Stimulated activated CD8-positive, alpha-beta memory T cell treated with anti-CD3 and anti-CD28 coated beads, Interleukin-7, amount 100 ng/mL, for 48 hours (primary cell): ENCODE data around the gene SIK3.
A peak's percentile ranks its signal among the peaks of the same experiment; 100 is the strongest.
"Not testable (repeated sequence)": the region's sequence is repeated elsewhere in the genome, so short reads cannot be mapped to it uniquely, and the experiment has no call there.

Source experiments
- DNase-seq, 2 donors: peaks; one replicate each; pipeline ENCODE4 v3.0.0-alpha.2; 2020; ENCODE audit warnings: low read depth in 1 of 2; ENCODE audit errors: extremely low read depth in 1 of 2

Gene SIK3

DNA sequence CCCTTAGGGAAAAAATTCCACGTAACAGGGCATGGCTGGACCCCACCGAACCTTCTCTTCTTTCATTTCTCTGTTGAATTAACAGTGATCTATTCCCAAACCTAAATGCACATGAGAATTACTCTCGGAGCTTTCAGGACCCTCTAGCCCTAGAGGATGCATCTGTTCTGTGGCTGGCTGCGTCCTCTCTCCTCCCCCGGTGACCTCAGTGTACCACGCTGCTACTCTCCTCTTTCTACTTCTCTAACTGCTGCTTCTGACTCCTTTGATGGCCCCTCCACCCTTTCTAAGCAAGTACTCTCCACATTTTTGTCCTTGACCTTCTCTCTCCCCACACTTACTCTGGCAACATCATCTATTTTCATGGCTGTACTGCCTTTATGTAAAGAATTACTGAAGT is 248.7 kb downstream of the SIK3 start:
- no peak for DNase-seq

- no peak for DNase-seq
These were observed 249.2 kb downstream of the SIK3 start for GRCh38 chr11:116849060-116849459.

DNA sequence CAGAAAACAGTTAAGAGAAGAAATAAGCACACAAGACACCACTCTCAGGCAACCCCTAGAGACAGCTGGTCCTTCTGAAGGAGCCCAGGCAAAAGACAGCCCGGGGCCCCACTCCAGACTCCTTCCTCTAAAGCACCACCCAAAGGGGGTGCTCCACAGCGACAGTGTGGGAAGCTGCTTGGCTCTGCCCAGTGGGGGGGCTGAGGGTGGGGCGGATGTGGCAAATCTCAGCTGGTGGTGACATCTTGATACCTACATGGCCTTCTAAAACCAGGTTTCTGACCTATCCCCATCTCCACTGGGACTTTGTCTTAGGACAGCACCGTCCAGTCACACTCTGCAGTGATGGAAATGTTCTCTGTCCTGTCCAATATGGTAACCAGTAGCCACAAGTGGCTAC is 250.6 kb downstream of the SIK3 start:
- no peak for DNase-seq

- no peak for DNase-seq
These were observed 253.5 kb downstream of the SIK3 start for GRCh38 chr11:116844722-116845121.

DNA sequence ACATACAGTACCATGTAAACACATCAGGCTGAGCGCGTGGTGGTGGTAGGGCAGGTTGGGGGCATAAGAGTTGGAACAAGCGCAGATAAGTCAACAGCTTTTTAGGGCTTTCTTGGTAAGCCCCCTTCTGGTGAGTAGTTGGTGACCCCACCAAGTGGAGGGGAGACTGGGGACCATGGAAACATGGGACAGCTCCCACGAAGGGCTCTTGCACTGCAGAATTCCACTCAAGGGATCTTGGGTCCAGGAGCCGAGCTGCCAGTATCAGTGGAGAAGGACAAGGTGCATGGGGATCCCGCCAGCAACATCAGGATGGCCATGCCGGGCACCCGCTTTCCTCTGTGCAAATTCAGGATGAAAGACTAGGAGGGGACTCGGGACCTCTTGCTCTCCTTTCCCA is 254.6 kb downstream of the SIK3 start:
- DNase-seq: no peak

GRCh38 chr11:116842909-116843308 is 255.3 kb downstream of the SIK3 start:
- DNase-seq: no peak

DNA sequence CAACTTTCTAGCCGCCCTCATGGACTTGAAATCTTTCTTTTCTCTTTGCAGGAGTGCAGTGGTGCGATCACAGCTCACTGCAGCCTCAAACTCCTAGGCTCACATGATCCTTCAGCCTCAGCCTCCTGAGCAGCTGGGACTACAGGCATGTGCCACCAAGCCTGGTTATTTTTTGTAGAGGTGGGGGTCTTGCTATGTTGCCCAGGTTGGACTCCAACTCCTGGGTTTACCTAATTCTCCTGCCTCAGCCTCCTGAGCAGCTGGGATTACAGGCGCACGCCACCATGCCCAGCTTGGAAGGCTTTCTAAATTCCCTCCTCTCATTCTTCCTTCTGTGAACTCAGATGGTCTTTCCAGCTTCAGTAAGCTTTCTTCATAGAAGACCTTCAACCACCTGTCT is 256.1 kb downstream of the SIK3 start:
- DNase-seq: no peak

- no peak for DNase-seq
These were observed 257.4 kb downstream of the SIK3 start for GRCh38 chr11:116840746-116841296.

DNA sequence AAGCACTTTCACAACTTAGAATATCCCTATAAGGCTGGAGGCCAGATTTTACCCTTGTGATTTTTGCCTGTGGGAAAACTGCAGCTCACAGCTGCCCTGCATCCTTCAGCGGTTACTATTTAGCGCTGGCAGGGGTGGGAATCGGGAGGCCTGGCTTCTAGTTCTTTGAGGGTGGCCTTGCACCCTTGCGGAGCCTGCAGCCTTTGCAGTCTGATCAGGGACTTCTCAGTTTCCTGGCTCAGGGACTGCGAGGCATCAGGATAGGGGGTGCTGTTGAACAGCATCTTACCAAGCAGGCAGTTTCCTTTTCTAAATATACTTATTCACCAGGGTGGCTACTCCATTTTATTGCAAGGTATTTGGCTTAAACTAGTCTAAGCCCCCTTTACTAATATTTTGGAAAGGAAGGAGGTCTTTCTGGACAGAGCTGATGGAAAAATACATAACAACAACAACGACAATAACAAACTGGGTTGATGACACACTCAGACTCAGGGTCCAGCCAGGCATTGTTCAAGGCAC is 257.9 kb downstream of the SIK3 start:
- no peak for DNase-seq

DNA sequence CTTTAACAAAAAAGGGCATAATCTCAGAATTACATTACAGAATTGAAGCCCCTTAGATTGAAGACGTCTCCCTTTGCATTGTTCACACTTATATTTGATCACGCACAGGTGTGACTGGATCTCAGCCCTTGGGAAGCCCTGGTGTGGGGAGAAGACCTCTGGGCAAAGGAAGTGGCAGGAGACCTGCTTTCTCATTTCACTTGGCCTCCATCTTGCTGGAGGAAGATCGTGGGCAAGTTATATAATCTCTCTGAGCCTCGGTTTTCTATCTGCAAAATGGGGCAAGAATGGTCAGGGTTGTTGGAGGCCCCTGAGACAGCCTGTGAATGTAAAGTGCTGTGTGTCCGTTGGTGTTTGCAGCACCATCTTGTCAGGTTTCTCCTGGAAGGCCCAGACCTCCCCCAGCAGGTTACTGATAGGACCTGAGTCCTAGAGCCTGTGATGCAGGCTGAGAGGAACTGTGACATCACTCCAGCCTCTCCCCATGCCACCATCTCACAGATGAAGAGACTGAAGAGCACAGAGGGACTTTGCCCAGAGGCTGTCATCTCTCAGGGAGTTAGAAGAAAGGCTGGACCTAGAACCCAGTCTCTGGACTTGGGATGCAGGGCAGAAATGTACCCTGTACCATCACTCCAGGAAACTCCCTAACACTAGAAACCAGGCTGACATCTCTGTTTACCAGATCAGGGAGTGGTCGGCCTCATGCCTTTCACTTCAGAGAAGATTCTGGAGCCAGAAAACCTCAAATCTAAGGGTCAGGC is 259.7 kb downstream of the SIK3 start:
- no peak for DNase-seq

- DNase-seq: no peak
These were observed 260.8 kb downstream of the SIK3 start, which contains the start of gene APOA1 for GRCh38 chr11:116837231-116838091. Gene APOA1, minus strand, starts transcription at chr11:116837622. Its CDS starts 235 bp downstream, at chr11:116837387.

DNA sequence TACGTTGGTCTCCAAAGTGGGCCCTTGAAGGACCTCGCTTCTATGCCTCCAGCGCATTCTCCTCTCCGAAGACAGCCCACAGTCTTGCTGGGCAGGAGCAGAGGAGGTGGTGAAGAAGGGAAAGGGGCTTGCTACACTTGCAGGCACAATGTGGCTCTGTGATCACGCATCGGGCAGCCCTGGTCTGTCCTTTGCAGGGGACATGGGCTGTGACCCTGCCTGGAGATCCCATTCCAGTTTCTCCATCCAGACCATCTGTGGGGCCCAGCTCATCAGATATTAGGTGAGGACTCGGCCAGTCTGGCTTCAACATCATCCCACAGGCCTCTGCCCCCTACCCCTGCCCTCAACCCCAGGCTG is 261.6 kb downstream of the SIK3 start:
- no peak for DNase-seq

- DNase-seq: peak; percentile 69 to 76
These were observed 262.2 kb downstream of the SIK3 start for GRCh38 chr11:116835791-116836631.

DNA sequence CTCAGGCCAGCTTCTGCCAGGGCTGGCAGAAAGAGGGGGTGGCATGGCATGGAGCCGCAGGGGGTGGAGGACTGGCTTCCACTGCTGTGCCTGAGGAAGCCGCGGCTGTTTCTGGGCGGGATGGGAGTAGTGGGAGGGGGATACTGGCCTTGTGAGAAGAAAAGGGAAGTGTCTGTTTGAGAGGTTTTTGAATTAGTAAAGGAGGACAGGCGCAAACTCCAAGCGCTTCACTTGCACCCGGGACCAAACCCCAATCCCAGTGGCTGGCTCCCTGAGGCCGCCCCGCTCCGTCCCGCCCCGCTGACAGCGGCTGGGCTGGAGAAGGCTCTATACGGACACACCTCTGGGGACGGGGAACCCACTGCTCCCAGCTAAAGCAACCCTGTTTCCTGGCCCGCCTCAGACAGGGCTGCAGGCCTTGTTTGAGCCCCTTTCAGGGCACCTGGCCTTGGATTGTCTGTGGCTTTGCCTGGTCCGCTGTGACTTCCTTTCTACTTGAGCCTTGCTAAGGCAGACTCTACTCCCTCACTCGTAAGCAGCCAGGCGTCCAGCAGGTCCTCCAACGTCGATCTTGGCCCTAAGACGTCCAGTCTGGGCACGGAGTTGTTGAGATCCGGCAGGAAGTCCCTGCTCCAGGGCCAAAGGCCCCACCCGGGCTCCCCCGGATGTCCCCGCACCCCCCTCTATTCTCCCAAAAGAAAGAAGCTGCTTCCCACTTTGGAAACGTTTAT is 263.0 kb downstream of the SIK3 start:
- no peak for DNase-seq

GRCh38 chr11:116834535-116835041 is 263.6 kb downstream of the SIK3 start:
- DNase-seq: not testable (repeated sequence)

GRCh38 chr11:116833816-116834534 is 264.3 kb downstream of the SIK3 start:
- DNase-seq: no peak

DNA sequence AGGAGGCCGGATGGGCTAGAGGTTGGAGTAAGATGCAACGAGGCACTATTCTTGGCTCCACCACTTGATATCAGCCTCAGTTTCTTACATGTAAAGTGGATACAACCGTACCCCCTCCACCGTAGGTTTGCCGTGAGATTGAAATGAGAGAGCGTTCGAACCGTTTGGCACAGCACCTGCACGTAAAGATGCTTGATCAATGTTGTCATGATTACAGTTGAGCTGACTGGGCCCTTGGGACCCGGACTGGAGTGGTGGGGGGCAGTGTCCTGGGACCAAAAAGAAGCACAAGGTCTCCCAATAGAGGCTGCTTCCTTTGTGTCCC is 264.8 kb downstream of the SIK3 start:
- no peak for DNase-seq

DNA sequence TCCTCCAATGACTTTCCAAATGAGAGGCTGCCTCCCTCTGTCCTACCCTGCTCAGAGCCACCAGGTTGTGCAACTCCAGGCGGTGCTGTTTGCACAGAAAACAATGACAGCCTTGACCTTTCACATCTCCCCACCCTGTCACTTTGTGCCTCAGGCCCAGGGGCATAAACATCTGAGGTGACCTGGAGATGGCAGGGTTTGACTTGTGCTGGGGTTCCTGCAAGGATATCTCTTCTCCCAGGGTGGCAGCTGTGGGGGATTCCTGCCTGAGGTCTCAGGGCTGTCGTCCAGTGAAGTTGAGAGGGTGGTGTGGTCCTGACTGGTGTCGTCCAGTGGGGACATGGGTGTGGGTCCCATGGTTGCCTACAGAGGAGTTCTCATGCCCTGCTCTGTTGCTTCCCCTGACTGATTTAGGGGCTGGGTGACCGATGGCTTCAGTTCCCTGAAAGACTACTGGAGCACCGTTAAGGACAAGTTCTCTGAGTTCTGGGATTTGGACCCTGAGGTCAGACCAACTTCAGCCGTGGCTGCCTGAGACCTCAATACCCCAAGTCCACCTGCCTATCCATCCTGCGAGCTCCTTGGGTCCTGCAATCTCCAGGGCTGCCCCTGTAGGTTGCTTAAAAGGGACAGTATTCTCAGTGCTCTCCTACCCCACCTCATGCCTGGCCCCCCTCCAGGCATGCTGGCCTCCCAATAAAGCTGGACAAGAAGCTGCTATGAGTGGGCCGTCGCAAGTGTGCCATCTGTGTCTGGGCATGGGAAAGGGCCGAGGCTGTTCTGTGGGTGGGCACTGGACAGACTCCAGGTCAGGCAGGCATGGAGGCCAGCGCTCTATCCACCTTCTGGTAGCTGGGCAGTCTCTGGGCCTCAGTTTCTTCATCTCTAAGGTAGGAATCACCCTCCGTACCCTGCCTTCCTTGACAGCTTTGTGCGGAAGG is 265.6 kb downstream of the SIK3 start:
- DNase-seq: no peak
